Stimulated activated effector memory CD8-positive, alpha-beta T cell treated with anti-CD3 and anti-CD28 coated beads, Interleukin-12 subunit alpha, Interleukin-12 subunit beta, amount 100 ng/mL, for 72 hours (primary cell): ENCODE results near the gene HOXA9.

Source experiments
- ATAC-seq: fragments of 150-1000 bp; cut with Tn5 transposase; 2 replicates; pipeline ENCODE4 v1.10.0; 2021
- DNase-seq, 2 donors: peaks; one replicate each; pipeline ENCODE4 v3.0.0; 2021 to 2022; ENCODE audit warnings: low spot score in 2 of 2
- H3K27ac Mint-ChIP-seq: one replicate; pipeline ENCODE4 v1.8.0; 2022; ENCODE audit warnings: mild to moderate bottlenecking, mixed read lengths
- H3K36me3 Mint-ChIP-seq: one replicate; pipeline ENCODE4 v1.8.0; 2022; ENCODE audit warnings: mild to moderate bottlenecking, mixed read lengths
- H3K4me1 Mint-ChIP-seq: one replicate; pipeline ENCODE4 v1.8.0; 2022; ENCODE audit warnings: mixed read lengths
- H3K4me3 Mint-ChIP-seq: one replicate; pipeline ENCODE4 v1.8.0; 2022; ENCODE audit warnings: mild to moderate bottlenecking, mixed read lengths
- H3K9me3 Mint-ChIP-seq: one replicate; pipeline ENCODE4 v1.8.0; 2022; ENCODE audit warnings: mixed read lengths

The HOXA9 gene

GRCh38 chr7:27176524-27176845, 11.1 kb upstream of the HOXA9 start:
- Mint-ChIP-seq H3K27ac (no peak overlapping the region), H3K4me3 (no peak overlapping the region)
- DNase-seq: no peak

GRCh38 chr7:27175626-27176523, 10.5 kb upstream of the HOXA9 start:
- Mint-ChIP-seq H3K4me1 (peaks cover 34% of the 10 kb centered on the region), H3K9me3 (no peaks in the 10 kb centered on the region), H3K4me3 (no peak overlapping the region), H3K36me3 (no peaks in the 10 kb centered on the region), H3K27ac (no peak overlapping the region)
- DNase-seq: no peak
- no peak for ATAC-seq

More at GRCh38 chr7:27176524-27176845, 11.1 kb upstream of the HOXA9 start:
- no peak for ATAC-seq
- no peaks in the 10 kb centered on the region for H3K36me3 Mint-ChIP-seq
- H3K4me1 Mint-ChIP-seq: peaks cover 31% of the 10 kb centered on the region
- H3K9me3 Mint-ChIP-seq: no peaks in the 10 kb centered on the region

GRCh38 chr7:27174874-27175625, 9.7 kb upstream of the HOXA9 start:
- DNase-seq (no peak), ATAC-seq (no peak)
- Mint-ChIP-seq H3K36me3 (no peaks in the 10 kb centered on the region), H3K27ac (no peak overlapping the region), H3K4me1 (peaks cover 29% of the 10 kb centered on the region), H3K4me3 (peak overlapping the region; percentile 63), H3K9me3 (no peaks in the 10 kb centered on the region)

GRCh38 chr7:27173956-27174873, 8.9 kb upstream of the HOXA9 start, which contains the start of gene HOXA10:
TSS of gene HOXA10 (minus strand) at chr7:27174320. CDS start at chr7:27174306, 14 bp downstream.
- H3K9me3 Mint-ChIP-seq: no peaks in the 10 kb centered on the region
- peaks cover 26% of the 10 kb centered on the region for H3K4me1 Mint-ChIP-seq
- peak within 1 kb of the TSS; percentile 63 for H3K4me3 Mint-ChIP-seq
- H3K36me3 Mint-ChIP-seq: no peaks in the 10 kb centered on the region
- H3K27ac Mint-ChIP-seq: no peak within 1 kb of the TSS
- DNase-seq (no peak), ATAC-seq (no peak)

- H3K27ac Mint-ChIP-seq: no peak overlapping the region
- peak; percentile 81 for ATAC-seq
Observed at GRCh38 chr7:27173511-27173955, 8.2 kb upstream of the HOXA9 start.

GRCh38 chr7:27172823-27173510, 7.6 kb upstream of the HOXA9 start:
- peaks cover 34% of the 10 kb centered on the region for H3K4me1 Mint-ChIP-seq
- no peaks in the 10 kb centered on the region for H3K9me3 Mint-ChIP-seq
- H3K27ac Mint-ChIP-seq: no peak overlapping the region
- no peaks in the 10 kb centered on the region for H3K36me3 Mint-ChIP-seq
- H3K4me3 Mint-ChIP-seq: peak overlapping the region; percentile 63
- ATAC-seq: peak; percentile 52
- DNase-seq: no peak

More at GRCh38 chr7:27173511-27173955, 8.2 kb upstream of the HOXA9 start:
- no peak for DNase-seq
- Mint-ChIP-seq H3K4me1 (peaks cover 31% of the 10 kb centered on the region), H3K36me3 (no peaks in the 10 kb centered on the region), H3K4me3 (peak overlapping the region; percentile 63), H3K9me3 (no peaks in the 10 kb centered on the region)

- no peaks in the 10 kb centered on the region for H3K36me3 Mint-ChIP-seq
- ATAC-seq (no peak), DNase-seq (no peak)
- no peaks in the 10 kb centered on the region for H3K9me3 Mint-ChIP-seq
- H3K27ac Mint-ChIP-seq: no peak overlapping the region
- peak overlapping the region; percentile 63 for H3K4me3 Mint-ChIP-seq
- H3K4me1 Mint-ChIP-seq: peaks cover 34% of the 10 kb centered on the region
Observed at GRCh38 chr7:27172315-27172774, 7.0 kb upstream of the HOXA9 start.

GRCh38 chr7:27171637-27172314, 6.4 kb upstream of the HOXA9 start:
- no peaks in the 10 kb centered on the region for H3K9me3 Mint-ChIP-seq
- H3K36me3 Mint-ChIP-seq: no peaks in the 10 kb centered on the region
- no peak for DNase-seq
- H3K4me3 Mint-ChIP-seq: peak overlapping the region; percentile 63
- ATAC-seq: no peak
- no peak overlapping the region for H3K27ac Mint-ChIP-seq
- peaks cover 34% of the 10 kb centered on the region for H3K4me1 Mint-ChIP-seq

- DNase-seq: no peak
- H3K36me3 Mint-ChIP-seq: no peaks in the 10 kb centered on the region
- no peaks in the 10 kb centered on the region for H3K9me3 Mint-ChIP-seq
- no peak overlapping the region for H3K27ac Mint-ChIP-seq
- H3K4me1 Mint-ChIP-seq: peaks cover 34% of the 10 kb centered on the region
- H3K4me3 Mint-ChIP-seq: peak overlapping the region; percentile 63
- ATAC-seq: no peak
Observed at GRCh38 chr7:27171325-27171636, 5.9 kb upstream of the HOXA9 start.

GRCh38 chr7:27170426-27171324, 5.3 kb upstream of the HOXA9 start:
- ATAC-seq: no peak
- Mint-ChIP-seq H3K27ac (no peak overlapping the region), H3K4me1 (peaks cover 37% of the 10 kb centered on the region), H3K4me3 (no peak overlapping the region), H3K36me3 (peaks cover 4% of the 10 kb centered on the region), H3K9me3 (no peaks in the 10 kb centered on the region)
- no peak for DNase-seq

- no peak overlapping the region for H3K27ac Mint-ChIP-seq
- no peak for DNase-seq
- peaks cover 6% of the 10 kb centered on the region for H3K36me3 Mint-ChIP-seq
- peaks cover 37% of the 10 kb centered on the region for H3K4me1 Mint-ChIP-seq
- ATAC-seq: no peak
- H3K4me3 Mint-ChIP-seq: no peak overlapping the region
- no peaks in the 10 kb centered on the region for H3K9me3 Mint-ChIP-seq
Observed at GRCh38 chr7:27169658-27170425, 4.5 kb upstream of the HOXA9 start.

GRCh38 chr7:27168265-27168947, 3.1 kb upstream of the HOXA9 start:
- Mint-ChIP-seq H3K36me3 (peaks cover 6% of the 10 kb centered on the region), H3K4me1 (peaks cover 47% of the 10 kb centered on the region), H3K27ac (peak overlapping the region; percentile 13), H3K9me3 (no peaks in the 10 kb centered on the region), H3K4me3 (no peak overlapping the region)
- DNase-seq: no peak
- ATAC-seq: no peak
